ENCODE measurements around the gene NR1H2. TPM values are rescaled to one million over a fixed set of nuclear protein-coding genes. Genes with fewer than 3 reads are reported as not detected.
A peak's percentile ranks its signal among the peaks of the same experiment; 100 is the strongest.

Gene NR1H2
- total RNA-seq, 1 donor from 2014 or later, result 28.3 TPM

- Mint-ChIP-seq H3K4me3 (ENCODE audit: unreplicated experiment) (no peak overlapping the region), H3K9me3 (ENCODE audit: unreplicated experiment) (peaks cover 7% of the 10 kb centered on the region), H3K27me3 (ENCODE audit: unreplicated experiment) (peaks cover 5% of the 10 kb centered on the region), H3K27ac (ENCODE audit: unreplicated experiment) (no peak overlapping the region), H3K4me1 (ENCODE audit: low read depth, unreplicated experiment) (no peaks in the 10 kb centered on the region), H3K36me3 (ENCODE audit: unreplicated experiment) (no peaks in the 10 kb centered on the region)
- DNase-seq, result no peak
- TF ChIP-seq CTCF (IDR thresholded peaks at IDR 0.05; ENCODE audit: partially characterized antibody, unreplicated experiment), result no peak
Observed at GRCh38 chr19:50362656-50363424, 13.4 kb upstream of the NR1H2 start.

- Mint-ChIP-seq H3K4me3 (ENCODE audit: unreplicated experiment) (no peak within 1 kb of the TSS), H3K36me3 (ENCODE audit: unreplicated experiment) (no peaks in the 10 kb centered on the region)
- DNase-seq, result no peak
Observed at GRCh38 chr19:50365434-50366306, 10.6 kb upstream of the NR1H2 start, which contains the start of gene NAPSA. Gene NAPSA (minus strand): TSS chr19:50365639. CDS start chr19:50365621, 18 bp downstream.

GRCh38 chr19:50368649-50369570 is 7.3 kb upstream of the NR1H2 start:
- TF ChIP-seq CTCF (IDR thresholded peaks at IDR 0.05; ENCODE audit: partially characterized antibody, unreplicated experiment), result peak; percentile 92
- Mint-ChIP-seq H3K4me1 (ENCODE audit: low read depth, unreplicated experiment) (peaks cover 5% of the 10 kb centered on the region), H3K4me3 (ENCODE audit: unreplicated experiment) (peak overlapping the region; percentile 98), H3K36me3 (ENCODE audit: unreplicated experiment) (no peaks in the 10 kb centered on the region), H3K27ac (ENCODE audit: unreplicated experiment) (peak overlapping the region; percentile 94), H3K9me3 (ENCODE audit: unreplicated experiment) (peaks cover 5% of the 10 kb centered on the region), H3K27me3 (ENCODE audit: unreplicated experiment) (peaks cover 6% of the 10 kb centered on the region)
- peak; percentile 87 for DNase-seq

More at GRCh38 chr19:50365434-50366306, 10.6 kb upstream of the NR1H2 start, which contains the start of gene NAPSA:
- Mint-ChIP-seq H3K27me3 (ENCODE audit: unreplicated experiment) (peaks cover 8% of the 10 kb centered on the region), H3K9me3 (ENCODE audit: unreplicated experiment) (peaks cover 8% of the 10 kb centered on the region), H3K4me1 (ENCODE audit: low read depth, unreplicated experiment) (peaks cover 5% of the 10 kb centered on the region), H3K27ac (ENCODE audit: unreplicated experiment) (no peak within 1 kb of the TSS)
- TF ChIP-seq CTCF (IDR thresholded peaks at IDR 0.05; ENCODE audit: partially characterized antibody, unreplicated experiment), result no peak

- TF ChIP-seq CTCF (IDR thresholded peaks at IDR 0.05; ENCODE audit: partially characterized antibody, unreplicated experiment), result no peak
- no peak for DNase-seq
- no peak overlapping the region for H3K27ac Mint-ChIP-seq (ENCODE audit: unreplicated experiment)
- peaks cover 8% of the 10 kb centered on the region for H3K9me3 Mint-ChIP-seq (ENCODE audit: unreplicated experiment)
- H3K4me1 Mint-ChIP-seq (ENCODE audit: low read depth, unreplicated experiment), result peaks cover 5% of the 10 kb centered on the region
- H3K36me3 Mint-ChIP-seq (ENCODE audit: unreplicated experiment), result no peaks in the 10 kb centered on the region
- peaks cover 8% of the 10 kb centered on the region for H3K27me3 Mint-ChIP-seq (ENCODE audit: unreplicated experiment)
- no peak overlapping the region for H3K4me3 Mint-ChIP-seq (ENCODE audit: unreplicated experiment)
Observed at GRCh38 chr19:50371914-50372475, 4.3 kb upstream of the NR1H2 start.
